Mesendoderm (in vitro differentiated cells): ENCODE measurements around the gene SCGB1D1.

Experiments
- DNase-seq: peaks from one replicate; pipeline ENCODE4 v3.0.0; 2013
- H2AK5ac ChIP-seq: 2 replicates; pipeline ENCODE4 v1.6.1; 2013; ENCODE audit warnings: low read length, inconsistent platforms
- H2BK120ac ChIP-seq: 2 replicates; pipeline ENCODE4 v1.6.1; 2013; ENCODE audit warnings: low read depth, mild to moderate bottlenecking, low read length, moderate library complexity, mixed read lengths
- H2BK15ac ChIP-seq: replicated peaks from 2 replicates; pipeline ENCODE4 v1.6.1; 2013; ENCODE audit warnings: low read depth, mild to moderate bottlenecking, moderate library complexity
- H2BK5ac ChIP-seq: 2 replicates; pipeline ENCODE4 v1.6.1; 2013; ENCODE audit warnings: low read length, inconsistent platforms
- H3K18ac ChIP-seq: 2 replicates; pipeline ENCODE4 v1.6.1; 2013; ENCODE audit warnings: mild to moderate bottlenecking, low read length, mixed read lengths
- H3K23ac ChIP-seq: one replicate; pipeline ENCODE4 v1.6.1; 2013; ENCODE audit warnings: low read length
- H3K27ac ChIP-seq: 2 replicates; pipeline ENCODE4 v1.5.1; 2013; ENCODE audit warnings: low read depth, mild to moderate bottlenecking, inconsistent platforms, low read length, moderate library complexity
- H3K27me3 ChIP-seq: 2 replicates; pipeline ENCODE4 v1.6.1; 2013; ENCODE audit warnings: low read length, control low read depth, mild to moderate bottlenecking, inconsistent platforms; ENCODE audit not compliant: insufficient read depth, poor library complexity
- H3K36me3 ChIP-seq: 2 replicates; pipeline ENCODE4 v1.6.1; 2013; ENCODE audit warnings: low read length, inconsistent platforms; ENCODE audit not compliant: control insufficient read depth, insufficient read depth
- H3K4ac ChIP-seq: one replicate; pipeline ENCODE4 v1.6.1; 2013; ENCODE audit warnings: low read depth, mild to moderate bottlenecking, low read length, moderate library complexity
- H3K4me1 ChIP-seq: 2 replicates; pipeline ENCODE4 v1.6.1; 2013; ENCODE audit warnings: low read depth, low read length, inconsistent platforms; ENCODE audit not compliant: control insufficient read depth
- H3K4me2 ChIP-seq: 2 replicates; pipeline ENCODE4 v1.6.1; 2013; ENCODE audit warnings: low read length
- H3K4me3 ChIP-seq: 2 replicates; pipeline ENCODE4 v1.5.1; 2013; ENCODE audit warnings: mild to moderate bottlenecking, low read length
- H3K56ac ChIP-seq: one replicate; pipeline ENCODE4 v1.6.1; 2013; ENCODE audit warnings: low read length
- H3K79me1 ChIP-seq: 2 replicates; pipeline ENCODE4 v1.6.1; 2013; ENCODE audit warnings: low read length, inconsistent platforms
- H3K79me2 ChIP-seq: 2 replicates; pipeline ENCODE4 v1.6.1; 2013; ENCODE audit warnings: mild to moderate bottlenecking, low read length; ENCODE audit not compliant: control insufficient read depth, insufficient read depth
- H3K9ac ChIP-seq: 2 replicates; pipeline ENCODE4 v1.6.1; 2013; ENCODE audit warnings: low read length, inconsistent platforms
- H4K5ac ChIP-seq: one replicate; pipeline ENCODE4 v1.6.1; 2013; ENCODE audit warnings: low read length
- H4K8ac ChIP-seq: one replicate; pipeline ENCODE4 v1.6.1; 2013; ENCODE audit warnings: low read depth, mild to moderate bottlenecking, control low read depth, low read length, moderate library complexity
- WGBS: extraction: QIAGEN DNeasy Blood & Tissue Kit; methylation state at CpG from one replicate; pipeline ENCODE4 v1.1.7; 2013; ENCODE audit warnings: low lambda C conversion rate, missing lambda C conversion rate; ENCODE audit not compliant: insufficient coverage; ENCODE audit errors: extremely low coverage; 5-methylcytosine and 5-hydroxymethylcytosine counted together

The SCGB1D1 gene

GRCh38 chr11:62153087-62153395, 37.0 kb upstream of the SCGB1D1 start:
- Histone ChIP-seq H3K56ac (no peak overlapping the region), H3K4me1 (no peaks in the 10 kb centered on the region), H2BK120ac (no peak overlapping the region), H2BK15ac (no peak overlapping the region), H2BK5ac (no peak overlapping the region), H3K79me2 (no peaks in the 10 kb centered on the region), H2AK5ac (no peak overlapping the region), H3K27ac (no peak overlapping the region), H3K36me3 (peaks cover 24% of the 10 kb centered on the region), H3K79me1 (no peaks in the 10 kb centered on the region), H3K23ac (no peak overlapping the region), H3K27me3 (no peaks in the 10 kb centered on the region), H3K18ac (no peak overlapping the region), H3K4ac (no peak overlapping the region), H4K5ac (no peak overlapping the region), H3K4me3 (no peak overlapping the region), H3K4me2 (no peak overlapping the region), H4K8ac (no peak overlapping the region), H3K9ac (no peak overlapping the region)
- DNase-seq = no peak
- WGBS = no CpG with 5 or more reads among the region's 2 CpGs

DNA sequence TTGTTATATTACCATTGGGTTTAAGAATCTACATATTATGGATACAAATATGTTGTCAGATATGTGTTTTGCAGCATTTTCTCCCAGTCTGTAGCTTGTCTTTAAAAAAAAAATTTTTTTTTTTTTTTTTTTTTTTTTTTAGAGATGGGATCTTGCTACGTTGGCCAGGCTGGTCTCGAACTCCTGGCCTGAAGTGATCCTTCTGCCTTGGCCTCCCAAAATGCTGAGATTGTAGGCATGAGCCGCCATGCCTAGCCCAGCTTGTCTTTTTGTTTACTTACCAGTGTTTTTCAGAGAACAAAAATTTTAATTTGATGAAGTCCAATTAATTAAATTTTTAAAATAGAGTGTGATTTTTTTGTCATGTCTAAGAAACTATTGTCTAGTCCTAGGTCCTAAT, 36.4 kb upstream of the SCGB1D1 start:
- H3K27me3 ChIP-seq = no peaks in the 10 kb centered on the region
- DNase-seq = no peak
- no peaks in the 10 kb centered on the region for H3K79me1 ChIP-seq
- no peak overlapping the region for H2AK5ac ChIP-seq
- no peak overlapping the region for H2BK120ac ChIP-seq
- H3K4ac ChIP-seq = no peak overlapping the region
- no peak overlapping the region for H3K56ac ChIP-seq
- no peak overlapping the region for H4K5ac ChIP-seq
- no peak overlapping the region for H4K8ac ChIP-seq
- H3K36me3 ChIP-seq = peaks cover 24% of the 10 kb centered on the region
- H2BK5ac ChIP-seq = no peak overlapping the region
- H3K23ac ChIP-seq = no peak overlapping the region
- H3K4me1 ChIP-seq = no peaks in the 10 kb centered on the region
- H3K79me2 ChIP-seq = no peaks in the 10 kb centered on the region
- no peak overlapping the region for H3K9ac ChIP-seq
- no peak overlapping the region for H3K4me3 ChIP-seq
- no CpG with 5 or more reads among the region's 3 CpGs for WGBS
- no peak overlapping the region for H3K18ac ChIP-seq
- H3K4me2 ChIP-seq = no peak overlapping the region
- no peak overlapping the region for H3K27ac ChIP-seq
- H2BK15ac ChIP-seq = no peak overlapping the region

DNA sequence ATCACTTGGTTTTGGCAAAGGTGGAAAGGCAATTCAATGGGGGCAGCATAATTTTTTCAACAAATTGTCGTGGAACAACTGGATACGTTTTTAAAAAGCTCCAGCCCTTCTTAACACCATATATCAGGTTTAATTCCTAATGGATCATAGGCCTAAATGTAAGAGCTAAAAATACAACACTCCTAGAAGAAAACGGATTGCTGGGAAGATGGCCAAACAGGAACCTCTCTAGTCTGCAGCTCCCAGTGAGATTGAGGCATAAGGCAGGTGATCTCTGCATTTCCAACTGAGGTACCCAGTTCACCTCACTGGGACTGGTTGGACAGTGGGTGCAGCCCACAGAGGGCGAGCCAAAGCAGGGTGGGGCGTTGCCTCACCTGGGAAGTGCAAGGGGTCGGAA, 32.4 kb upstream of the SCGB1D1 start:
- H3K23ac ChIP-seq = no peak overlapping the region
- H3K79me1 ChIP-seq = no peaks in the 10 kb centered on the region
- no peaks in the 10 kb centered on the region for H3K79me2 ChIP-seq
- H3K4me1 ChIP-seq = no peaks in the 10 kb centered on the region
- no peak overlapping the region for H3K9ac ChIP-seq
- no peak overlapping the region for H3K27ac ChIP-seq
- H3K4me2 ChIP-seq = no peak overlapping the region
- DNase-seq = no peak
- no peak overlapping the region for H4K5ac ChIP-seq
- no peak overlapping the region for H4K8ac ChIP-seq
- H3K27me3 ChIP-seq = no peaks in the 10 kb centered on the region
- H3K4ac ChIP-seq = no peak overlapping the region
- H2BK15ac ChIP-seq = no peak overlapping the region
- H3K4me3 ChIP-seq = no peak overlapping the region
- no peak overlapping the region for H2AK5ac ChIP-seq
- H3K18ac ChIP-seq = no peak overlapping the region
- H2BK5ac ChIP-seq = no peak overlapping the region
- H3K56ac ChIP-seq = no peak overlapping the region
- no peak overlapping the region for H2BK120ac ChIP-seq
- H3K36me3 ChIP-seq = no peaks in the 10 kb centered on the region
- WGBS = no CpG with 5 or more reads among the region's 6 CpGs

DNA sequence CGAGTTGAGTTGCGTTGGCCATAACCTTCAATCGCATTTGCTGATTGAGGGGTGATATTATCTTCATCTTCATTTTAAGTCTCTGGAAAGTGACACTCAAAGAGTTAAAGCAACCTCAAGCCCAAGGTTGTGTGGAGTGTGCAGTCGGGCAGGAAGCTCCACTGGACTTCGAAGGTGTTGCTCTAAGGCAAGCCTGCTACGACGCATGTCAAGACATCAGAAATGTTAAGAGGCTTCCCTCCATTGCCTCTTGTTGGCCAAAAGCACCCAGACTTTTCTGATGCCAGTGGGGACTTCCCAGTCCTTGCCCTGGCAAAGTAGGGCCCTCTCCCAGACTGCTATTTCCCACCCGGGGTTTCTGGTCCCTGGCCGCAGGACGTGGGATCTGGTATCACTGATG, 23.6 kb upstream of the SCGB1D1 start:
- Histone ChIP-seq H4K8ac (no peak overlapping the region), H3K18ac (no peak overlapping the region), H2AK5ac (no peak overlapping the region), H3K23ac (no peak overlapping the region), H3K4me2 (no peak overlapping the region), H3K79me1 (no peaks in the 10 kb centered on the region), H3K79me2 (no peaks in the 10 kb centered on the region), H3K4me3 (no peak overlapping the region), H4K5ac (no peak overlapping the region), H3K4ac (no peak overlapping the region), H3K4me1 (no peaks in the 10 kb centered on the region), H2BK5ac (no peak overlapping the region), H2BK120ac (no peak overlapping the region), H3K9ac (no peak overlapping the region), H3K27me3 (no peaks in the 10 kb centered on the region), H2BK15ac (no peak overlapping the region), H3K27ac (no peak overlapping the region), H3K36me3 (no peaks in the 10 kb centered on the region), H3K56ac (no peak overlapping the region)
- no CpG with 5 or more reads among the region's 10 CpGs for WGBS
- DNase-seq = no peak

GRCh38 chr11:62169448-62169847, 20.6 kb upstream of the SCGB1D1 start:
- WGBS = no CpG with 5 or more reads among the region's 10 CpGs
- DNase-seq = no peak
- no peak overlapping the region for H3K4me2 ChIP-seq

DNA sequence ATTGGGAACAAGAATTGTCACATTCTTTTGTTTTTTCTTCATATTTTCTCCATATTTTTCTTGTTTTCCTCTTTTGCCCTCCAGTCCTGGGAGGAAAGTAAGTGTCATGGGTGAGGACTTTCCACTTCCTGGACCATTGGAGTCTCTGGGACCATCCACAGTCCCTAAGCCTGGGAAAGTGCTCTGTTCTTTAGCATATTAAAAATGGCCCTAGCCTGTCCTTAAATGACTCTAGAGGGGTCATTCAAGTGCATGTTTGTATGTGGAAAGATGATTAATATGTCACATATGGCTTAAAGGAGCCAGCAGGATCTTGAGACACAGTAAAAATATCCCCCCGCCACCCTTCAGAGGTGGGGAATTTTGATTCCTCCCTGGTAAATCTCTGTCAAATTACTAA, 20.1 kb upstream of the SCGB1D1 start:
- Histone ChIP-seq H3K18ac (no peak overlapping the region), H3K4me3 (no peak overlapping the region), H2BK15ac (no peak overlapping the region), H2BK5ac (no peak overlapping the region), H3K27ac (no peak overlapping the region), H3K27me3 (no peaks in the 10 kb centered on the region), H3K4ac (no peak overlapping the region), H3K9ac (no peak overlapping the region), H3K36me3 (no peaks in the 10 kb centered on the region), H3K79me1 (no peaks in the 10 kb centered on the region), H3K4me1 (no peaks in the 10 kb centered on the region), H3K56ac (no peak overlapping the region), H4K5ac (no peak overlapping the region), H3K4me2 (no peak overlapping the region), H3K23ac (no peak overlapping the region), H2BK120ac (no peak overlapping the region), H2AK5ac (no peak overlapping the region), H4K8ac (no peak overlapping the region), H3K79me2 (no peaks in the 10 kb centered on the region)
- WGBS = no CpG with 5 or more reads among the region's 1 CpG
- no peak for DNase-seq

More at GRCh38 chr11:62169448-62169847, 20.6 kb upstream of the SCGB1D1 start:
- H4K5ac ChIP-seq = no peak overlapping the region
- no peaks in the 10 kb centered on the region for H3K36me3 ChIP-seq
- no peak overlapping the region for H2BK120ac ChIP-seq
- no peak overlapping the region for H3K4ac ChIP-seq
- no peak overlapping the region for H2BK15ac ChIP-seq
- no peaks in the 10 kb centered on the region for H3K27me3 ChIP-seq
- no peak overlapping the region for H3K18ac ChIP-seq
- no peak overlapping the region for H3K4me3 ChIP-seq
- no peaks in the 10 kb centered on the region for H3K79me2 ChIP-seq
- H3K27ac ChIP-seq = no peak overlapping the region
- H3K23ac ChIP-seq = no peak overlapping the region
- no peak overlapping the region for H4K8ac ChIP-seq
- H3K56ac ChIP-seq = no peak overlapping the region
- H3K4me1 ChIP-seq = no peaks in the 10 kb centered on the region
- H3K79me1 ChIP-seq = no peaks in the 10 kb centered on the region
- H2AK5ac ChIP-seq = no peak overlapping the region
- H2BK5ac ChIP-seq = no peak overlapping the region
- H3K9ac ChIP-seq = no peak overlapping the region
